Stimulated activated naive CD8-positive, alpha-beta T cell treated with anti-CD3 and anti-CD28 coated beads, Interleukin-15, amount 100 ng/mL, for 72 hours (primary cell): ENCODE results near the gene ZBTB20.

ENCODE experiments used
- ATAC-seq: fragments of 150-1000 bp; cut with Tn5 transposase; 2 replicates; pipeline ENCODE4 v1.10.0; 2021; ENCODE audit warnings: mild to moderate bottlenecking, moderate library complexity
- DNase-seq, 2 donors: peaks; one replicate each; pipeline ENCODE4 v3.0.0; 2021 to 2022
- H3K27ac Mint-ChIP-seq, 2 donors: one replicate each; pipeline ENCODE4 v1.8.0; 2022; ENCODE audit warnings: mild to moderate bottlenecking in 2 of 2, mixed read lengths in 2 of 2, moderate library complexity in 2 of 2
- H3K27me3 Mint-ChIP-seq: one replicate; pipeline ENCODE4 v1.8.0; 2022; ENCODE audit warnings: mixed read lengths
- H3K4me1 Mint-ChIP-seq: one replicate; pipeline ENCODE4 v1.8.0; 2022; ENCODE audit warnings: mild to moderate bottlenecking, mixed read lengths
- H3K4me3 Mint-ChIP-seq, 2 donors: one replicate each; pipeline ENCODE4 v1.8.0; 2022; ENCODE audit warnings: mild to moderate bottlenecking in 2 of 2, mixed read lengths in 2 of 2, moderate library complexity in 1 of 2
- H3K9me3 Mint-ChIP-seq, 2 donors: one replicate each; pipeline ENCODE4 v1.8.0; 2022; ENCODE audit warnings: mixed read lengths in 2 of 2

The ZBTB20 gene

DNA sequence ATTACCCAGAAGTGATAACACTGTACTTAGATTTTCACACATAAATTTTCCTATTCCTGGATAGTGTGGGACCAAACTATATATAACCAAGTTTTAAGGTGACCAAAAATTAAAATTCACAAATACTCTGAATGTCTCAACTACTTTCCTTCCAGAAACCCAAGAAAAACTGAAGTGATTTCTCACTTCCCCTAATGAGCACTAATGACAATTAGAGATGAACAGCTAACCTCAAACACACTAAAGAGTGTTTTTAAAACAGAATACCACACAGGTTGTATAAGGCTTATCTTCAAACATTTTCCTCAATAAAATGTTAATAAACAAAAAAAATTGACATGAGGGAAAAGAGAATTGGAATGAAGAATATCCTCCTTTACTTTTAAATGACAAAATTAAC, 188.2 kb downstream of the ZBTB20 start:
- DNase-seq (no peak), ATAC-seq (no peak)
- H3K27me3 Mint-ChIP-seq = no peaks in the 10 kb centered on the region
- H3K9me3 Mint-ChIP-seq = peaks cover 7 to 17% of the 10 kb centered on the region in 2 donors
- H3K4me1 Mint-ChIP-seq = no peaks in the 10 kb centered on the region
- H3K27ac Mint-ChIP-seq = no peak overlapping the region
- H3K4me3 Mint-ChIP-seq = no peak overlapping the region

DNA sequence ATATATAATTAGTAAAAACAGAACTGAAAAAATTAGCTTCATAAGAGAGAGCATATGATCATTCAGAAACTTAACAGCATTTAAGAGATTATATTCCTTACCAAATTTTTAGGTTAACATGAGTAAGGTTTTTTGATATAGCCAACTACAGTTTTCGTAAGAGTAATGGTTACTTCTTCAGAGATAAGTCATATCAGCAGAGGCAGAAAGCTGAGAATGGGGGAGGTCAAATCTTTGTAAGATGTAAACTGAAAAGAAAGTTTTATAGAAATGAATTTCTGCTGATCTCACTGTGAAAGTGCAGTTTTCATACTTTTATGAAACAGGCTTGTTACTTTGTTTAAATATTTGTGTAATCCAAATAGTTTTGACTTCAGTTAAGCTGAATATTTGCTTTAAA, 193.3 kb downstream of the ZBTB20 start:
- DNase-seq = no peak
- ATAC-seq = no peak
- Mint-ChIP-seq H3K9me3 (peaks cover 20 to 29% of the 10 kb centered on the region in 2 donors), H3K4me3 (no peak overlapping the region), H3K27ac (no peak overlapping the region), H3K27me3 (no peaks in the 10 kb centered on the region), H3K4me1 (no peaks in the 10 kb centered on the region)

DNA sequence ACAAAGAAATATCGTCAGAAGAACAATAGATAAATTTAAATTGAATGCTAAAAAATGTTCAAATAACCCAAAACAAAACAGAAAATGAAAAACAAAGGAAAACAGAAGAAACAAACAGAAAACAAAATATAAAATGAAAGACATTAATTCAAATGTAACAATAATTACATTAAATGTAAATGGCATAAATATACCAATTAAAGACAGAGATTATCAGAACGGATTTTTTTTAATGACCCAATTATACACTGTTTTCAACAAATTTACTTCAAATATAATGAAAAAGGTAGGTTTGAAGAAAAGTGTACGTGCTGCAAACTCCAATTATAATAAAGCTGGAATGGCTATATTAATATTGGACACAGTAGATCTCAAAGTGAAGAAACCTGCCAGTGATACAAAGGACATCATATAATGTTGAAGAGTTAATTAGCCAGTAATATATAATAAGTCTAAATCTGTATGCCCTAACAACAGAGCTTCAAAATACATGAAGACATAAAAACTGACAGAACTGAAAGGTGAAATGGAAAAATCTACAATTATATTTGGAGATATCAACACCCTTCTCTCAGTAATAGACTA, 193.8 kb downstream of the ZBTB20 start:
- no peak overlapping the region for H3K27ac Mint-ChIP-seq
- H3K27me3 Mint-ChIP-seq = no peaks in the 10 kb centered on the region
- H3K4me1 Mint-ChIP-seq = no peaks in the 10 kb centered on the region
- ATAC-seq (no peak), DNase-seq (no peak)
- peaks cover 20 to 29% of the 10 kb centered on the region in 2 donors for H3K9me3 Mint-ChIP-seq
- no peak overlapping the region for H3K4me3 Mint-ChIP-seq

DNA sequence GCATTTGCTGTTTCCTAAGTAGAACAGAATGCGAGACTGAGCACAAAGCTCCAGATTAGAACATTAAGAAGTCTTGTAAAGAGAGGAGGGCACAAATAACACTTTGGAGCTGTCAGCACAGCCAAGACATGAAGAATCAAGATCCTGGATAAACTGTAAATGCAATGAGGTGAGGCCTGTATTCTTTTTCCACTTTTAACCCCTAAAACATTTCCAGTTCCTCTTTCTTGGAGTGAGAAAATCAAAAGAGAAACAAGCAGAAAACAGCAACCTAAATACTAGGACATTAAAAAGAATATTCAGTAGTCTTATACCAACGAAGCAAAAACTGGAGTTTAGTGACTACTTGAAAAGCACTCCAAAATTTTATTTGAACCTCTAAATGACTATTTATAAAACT, 204.3 kb downstream of the ZBTB20 start:
- Mint-ChIP-seq H3K27me3 (no peaks in the 10 kb centered on the region), H3K27ac (no peak overlapping the region), H3K4me1 (peaks cover 5% of the 10 kb centered on the region), H3K4me3 (no peak overlapping the region), H3K9me3 (peaks cover 5 to 8% of the 10 kb centered on the region in 2 donors)
- DNase-seq (no peak), ATAC-seq (no peak)

DNA sequence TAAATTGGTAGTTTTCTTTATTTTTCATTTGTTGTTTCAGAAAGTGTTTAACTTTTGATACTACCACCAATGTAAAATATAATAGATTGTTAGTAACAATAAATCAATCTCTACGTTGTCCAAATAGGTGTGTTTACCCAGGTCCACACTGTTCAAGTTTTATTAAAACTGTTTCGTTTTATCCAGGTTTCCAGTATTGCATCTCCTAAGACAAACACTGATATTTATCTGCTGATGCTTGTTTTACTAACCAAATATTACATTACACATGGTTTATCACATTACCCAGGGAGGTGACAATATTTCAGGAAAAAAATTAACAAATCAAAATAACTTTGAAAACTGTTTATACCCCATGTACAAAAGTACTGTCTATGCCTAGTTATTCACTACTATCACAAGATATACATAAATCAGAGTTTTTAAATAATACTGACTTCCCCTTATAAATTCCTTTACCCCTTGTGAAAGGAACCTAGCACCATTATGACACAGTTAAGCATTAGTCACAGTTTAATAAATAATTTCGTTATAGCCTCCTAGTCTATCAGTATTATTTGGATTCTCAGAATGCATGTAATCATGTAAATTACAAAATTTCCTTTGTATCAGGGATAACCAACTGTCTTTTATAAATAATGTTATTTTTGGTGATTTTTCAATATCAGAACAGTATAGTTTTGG, 205.3 kb downstream of the ZBTB20 start:
- Mint-ChIP-seq H3K4me1 (peaks cover 5% of the 10 kb centered on the region), H3K27me3 (no peaks in the 10 kb centered on the region), H3K4me3 (no peak overlapping the region), H3K9me3 (peaks cover 5% of the 10 kb centered on the region in 2 donors), H3K27ac (no peak overlapping the region)
- no peak for ATAC-seq
- no peak for DNase-seq

DNA sequence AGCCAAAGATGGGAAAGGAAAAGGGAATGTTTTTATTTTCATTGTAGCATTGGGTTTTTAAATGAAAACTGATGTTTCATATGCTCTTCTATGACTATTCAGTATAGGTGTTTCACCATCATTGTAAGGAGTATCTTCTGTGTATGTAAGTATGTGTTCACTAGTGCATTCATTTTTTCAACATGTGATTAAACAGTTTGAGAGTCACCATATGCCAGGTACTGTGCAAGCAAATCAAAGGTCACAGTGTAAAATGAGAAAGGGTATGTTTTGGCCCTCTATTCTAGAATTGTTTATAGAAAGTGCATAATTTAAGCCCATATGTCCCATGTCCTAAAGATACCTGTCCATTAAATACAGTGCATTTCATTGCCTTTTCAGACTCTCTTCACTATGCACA, 207.2 kb downstream of the ZBTB20 start:
- ATAC-seq (no peak), DNase-seq (no peak)
- Mint-ChIP-seq H3K4me3 (no peak overlapping the region), H3K4me1 (peaks cover 5% of the 10 kb centered on the region), H3K27ac (no peak overlapping the region), H3K9me3 (peaks cover 0 to 5% of the 10 kb centered on the region in 2 donors), H3K27me3 (no peaks in the 10 kb centered on the region)

DNA sequence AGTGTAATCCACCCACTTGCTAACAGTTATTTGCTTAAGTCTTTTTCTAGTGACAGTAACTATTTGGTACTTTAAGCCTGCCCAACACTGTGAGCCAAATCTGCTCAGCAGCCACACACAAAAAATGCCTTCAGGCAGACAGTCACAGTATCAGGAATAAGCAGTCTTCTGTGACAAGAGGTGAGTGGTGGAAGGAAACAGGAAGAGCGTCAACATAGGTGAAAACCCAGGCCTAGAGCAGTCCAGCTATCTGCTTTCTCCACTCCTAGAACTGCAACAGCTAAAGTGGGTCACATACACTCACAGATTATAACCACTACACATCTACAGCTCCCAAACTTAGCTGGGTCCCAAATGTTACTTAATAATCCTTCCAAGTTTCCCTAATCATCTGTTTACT, 213.7 kb downstream of the ZBTB20 start:
- no peak overlapping the region for H3K4me3 Mint-ChIP-seq
- H3K9me3 Mint-ChIP-seq = peaks cover 6 to 7% of the 10 kb centered on the region in 2 donors
- no peaks in the 10 kb centered on the region for H3K27me3 Mint-ChIP-seq
- ATAC-seq (no peak), DNase-seq (no peak)
- no peak overlapping the region for H3K27ac Mint-ChIP-seq
- H3K4me1 Mint-ChIP-seq = no peaks in the 10 kb centered on the region

DNA sequence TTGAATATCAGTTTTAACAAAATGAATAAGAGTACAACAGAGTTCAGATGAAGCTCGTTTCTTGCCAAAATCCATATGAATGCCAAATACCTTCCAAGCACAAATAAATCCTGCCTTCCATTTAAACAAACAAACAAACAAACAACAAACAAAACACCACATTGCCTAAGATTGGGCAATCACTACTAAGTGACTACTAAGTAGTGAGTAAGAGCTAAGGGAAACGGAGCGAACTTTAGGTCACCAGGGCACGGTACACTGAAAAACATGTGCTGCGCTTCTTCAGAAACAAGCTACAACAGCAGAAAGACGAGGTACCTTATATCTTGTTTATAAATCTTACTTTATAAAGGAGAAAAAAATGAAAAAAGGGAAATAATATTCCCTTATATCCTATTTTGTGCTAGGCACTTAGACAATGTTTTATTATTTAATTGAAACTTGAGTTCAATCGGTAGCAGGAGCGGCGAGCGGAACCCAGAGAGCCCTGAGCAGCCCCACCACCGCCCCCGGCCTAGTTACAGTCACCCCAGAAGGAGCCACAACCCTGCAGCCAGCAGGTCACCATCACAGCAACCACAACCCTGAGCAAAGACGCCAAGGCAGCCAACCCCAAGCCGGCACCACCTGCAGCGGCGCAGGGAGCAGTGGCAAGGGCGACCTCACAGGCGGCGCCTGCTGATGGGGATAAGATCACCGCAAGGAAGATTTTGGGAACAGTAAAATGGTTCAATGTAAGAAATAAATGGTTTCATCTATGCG, 216.9 kb downstream of the ZBTB20 start:
- peaks cover 14 to 15% of the 10 kb centered on the region in 2 donors for H3K9me3 Mint-ChIP-seq
- no peak for ATAC-seq
- no peaks in the 10 kb centered on the region for H3K27me3 Mint-ChIP-seq
- H3K4me1 Mint-ChIP-seq = no peaks in the 10 kb centered on the region
- no peak overlapping the region for H3K27ac Mint-ChIP-seq
- H3K4me3 Mint-ChIP-seq = no peak overlapping the region
- no peak for DNase-seq

DNA sequence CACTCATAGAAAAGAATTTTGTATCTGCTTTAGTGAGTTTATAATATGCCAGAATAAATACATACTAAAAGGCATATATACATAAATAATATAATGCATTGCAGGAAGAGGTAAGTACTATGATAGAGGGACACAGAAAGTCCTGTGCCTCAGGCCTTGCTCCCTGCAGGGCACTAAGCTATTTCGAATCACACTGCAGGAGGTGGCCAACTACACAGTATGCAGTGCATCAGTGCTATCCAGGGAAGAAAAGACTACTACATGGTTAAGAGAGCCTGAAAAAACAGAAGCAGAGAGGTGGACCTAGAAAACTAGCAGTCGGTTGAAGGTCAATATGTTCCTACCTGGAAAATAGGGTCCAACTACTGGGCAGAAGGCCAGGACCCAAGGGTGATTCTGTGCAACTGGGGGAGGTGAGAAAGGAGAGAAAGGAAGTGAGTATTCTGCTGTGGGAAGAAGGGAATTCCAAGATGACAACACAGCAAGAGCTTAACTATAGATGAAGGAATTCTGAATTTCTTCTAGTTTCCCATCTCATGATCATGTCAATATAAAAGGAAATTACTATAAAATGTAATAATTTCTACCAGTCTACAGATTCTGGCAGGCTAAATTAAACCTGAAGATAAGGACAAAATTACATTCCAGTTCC, 218.0 kb downstream of the ZBTB20 start:
- peaks cover 14 to 15% of the 10 kb centered on the region in 2 donors for H3K9me3 Mint-ChIP-seq
- H3K4me1 Mint-ChIP-seq = no peaks in the 10 kb centered on the region

DNA sequence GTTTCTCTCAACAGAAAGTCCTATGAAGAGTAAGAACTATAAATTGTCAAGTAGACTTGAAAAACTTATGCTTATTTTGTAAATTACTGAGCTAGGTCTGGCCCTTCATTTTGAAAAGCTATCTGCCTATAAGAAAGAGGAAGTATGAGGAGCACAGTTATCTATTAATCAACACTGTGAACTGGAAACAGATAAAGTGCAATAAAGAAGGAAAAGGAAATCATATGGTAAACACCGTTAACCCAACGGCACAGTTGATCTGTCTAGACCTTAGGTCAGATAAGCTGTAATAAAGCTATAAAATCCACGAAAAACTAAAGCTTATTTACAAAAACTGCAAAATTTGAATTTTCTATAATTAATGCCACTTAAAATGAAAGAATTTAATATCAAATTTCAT, 242.5 kb downstream of the ZBTB20 start:
- Mint-ChIP-seq H3K4me3 (no peak overlapping the region), H3K27me3 (no peaks in the 10 kb centered on the region), H3K27ac (no peak overlapping the region), H3K9me3 (peaks cover 0 to 5% of the 10 kb centered on the region in 2 donors), H3K4me1 (peaks cover 17% of the 10 kb centered on the region)
- ATAC-seq (no peak), DNase-seq (no peak)

More for the DNA sequence above, 218.0 kb downstream of the ZBTB20 start:
- ATAC-seq = no peak
- no peak for DNase-seq
- Mint-ChIP-seq H3K4me3 (no peak overlapping the region), H3K27me3 (no peaks in the 10 kb centered on the region), H3K27ac (no peak overlapping the region)

DNA sequence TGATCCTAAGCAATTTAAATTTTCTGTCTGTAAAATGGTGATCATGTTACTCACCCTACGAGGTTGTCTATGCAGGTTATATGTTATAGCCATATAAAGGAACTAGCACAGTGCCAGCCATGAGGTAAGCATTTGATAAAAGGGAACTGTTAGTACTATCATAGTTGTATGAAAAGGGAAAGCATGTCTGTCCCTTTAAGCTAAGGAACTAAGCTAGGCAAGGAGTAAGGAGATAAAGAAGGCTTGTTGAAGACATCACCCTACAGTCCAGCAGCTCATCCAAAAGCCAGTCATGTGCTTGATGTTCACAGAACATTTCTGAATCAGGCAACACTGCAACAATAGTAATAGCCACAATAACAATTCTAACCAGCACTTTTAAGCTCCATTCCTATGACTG, 243.9 kb downstream of the ZBTB20 start:
- Mint-ChIP-seq H3K27me3 (no peaks in the 10 kb centered on the region), H3K9me3 (peaks cover 0 to 5% of the 10 kb centered on the region in 2 donors), H3K4me3 (no peak overlapping the region), H3K4me1 (peaks cover 17% of the 10 kb centered on the region), H3K27ac (no peak overlapping the region)
- ATAC-seq = no peak
- DNase-seq = no peak

DNA sequence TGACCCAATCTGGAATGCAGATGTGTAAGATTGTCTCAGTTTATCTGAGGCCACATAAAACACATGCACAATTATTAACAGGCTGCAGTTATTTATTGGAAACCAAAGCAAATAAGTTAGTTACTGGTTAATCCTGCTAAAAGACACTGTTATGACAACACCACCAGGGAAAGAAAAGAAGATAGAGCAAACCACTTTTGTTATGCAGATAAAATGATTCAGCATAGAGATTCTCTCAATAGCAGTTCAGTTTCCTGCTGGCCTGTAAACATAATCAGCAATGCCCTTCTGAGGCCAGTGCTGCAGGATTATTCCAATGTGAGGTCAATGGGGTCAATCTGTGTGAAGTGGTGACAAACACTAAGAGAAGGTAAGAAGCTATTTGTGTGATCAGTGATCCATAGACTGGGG, 244.4 kb downstream of the ZBTB20 start:
- H3K4me1 Mint-ChIP-seq = peaks cover 17% of the 10 kb centered on the region
- DNase-seq (no peak), ATAC-seq (no peak)
- H3K27me3 Mint-ChIP-seq = no peaks in the 10 kb centered on the region
- H3K27ac Mint-ChIP-seq = no peak overlapping the region
- H3K4me3 Mint-ChIP-seq = no peak overlapping the region
- peaks cover 0 to 3% of the 10 kb centered on the region in 2 donors for H3K9me3 Mint-ChIP-seq

DNA sequence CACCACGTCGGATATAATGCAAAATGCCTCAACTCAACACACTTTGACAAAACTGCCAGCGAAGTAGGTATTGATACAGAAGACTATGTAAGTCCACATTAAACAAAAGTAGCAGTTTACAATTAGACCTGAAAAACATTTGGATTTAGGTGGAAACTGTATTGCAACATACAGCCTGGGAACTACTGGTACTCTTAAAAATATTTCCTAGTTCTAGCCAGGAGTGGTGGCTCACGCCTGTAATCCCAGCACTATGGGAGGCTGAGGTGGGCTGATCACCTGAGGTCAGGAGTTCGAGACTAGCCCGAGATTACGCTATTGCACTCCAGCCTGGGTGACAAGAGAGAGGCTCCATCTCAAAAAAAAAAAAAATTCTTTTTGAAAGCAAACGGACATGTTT, 246.2 kb downstream of the ZBTB20 start:
- Mint-ChIP-seq H3K4me1 (peaks cover 13% of the 10 kb centered on the region), H3K27me3 (no peaks in the 10 kb centered on the region), H3K9me3 (no peaks in the 10 kb centered on the region), H3K4me3 (peak overlapping the region; percentile 21 to 39), H3K27ac (no peak overlapping the region)
- DNase-seq (no peak), ATAC-seq (no peak)

DNA sequence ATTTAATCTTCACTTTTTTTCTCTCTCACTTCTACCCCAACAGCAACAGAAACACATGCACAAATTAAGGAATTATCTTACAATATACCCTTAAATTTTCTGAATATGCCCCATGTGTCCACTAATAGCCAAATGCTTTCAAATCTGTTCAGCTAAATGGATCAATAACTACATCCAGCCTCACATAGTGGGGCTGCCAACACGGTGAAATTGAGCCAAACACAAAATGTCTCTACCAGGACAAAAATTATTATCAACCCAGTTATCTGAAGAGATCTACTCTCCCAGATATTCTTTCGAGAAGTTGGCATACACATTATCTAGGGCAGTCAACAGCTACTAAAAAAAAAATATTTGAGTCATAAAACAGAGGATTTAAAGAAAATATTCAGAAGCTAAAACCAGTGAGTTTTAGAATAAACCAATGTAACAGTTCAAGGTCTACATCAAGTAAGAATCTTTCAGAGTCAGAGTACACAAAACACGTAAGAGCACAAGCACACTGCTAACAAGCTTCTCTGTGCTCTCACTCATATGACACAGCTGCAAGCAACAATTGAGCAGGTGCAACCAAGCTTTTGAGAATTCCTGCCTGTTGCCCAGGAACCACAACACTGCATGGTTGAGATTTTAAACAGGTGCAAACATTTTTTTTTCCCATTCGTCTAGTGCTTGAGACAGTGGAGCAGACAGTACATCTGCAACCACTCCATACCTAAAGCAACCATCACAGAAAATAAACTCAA, 247.7 kb downstream of the ZBTB20 start:
- ATAC-seq = no peak
- Mint-ChIP-seq H3K9me3 (no peaks in the 10 kb centered on the region), H3K27ac (no peak overlapping the region), H3K27me3 (no peaks in the 10 kb centered on the region), H3K4me1 (peaks cover 11% of the 10 kb centered on the region), H3K4me3 (no peak overlapping the region)
- no peak for DNase-seq

DNA sequence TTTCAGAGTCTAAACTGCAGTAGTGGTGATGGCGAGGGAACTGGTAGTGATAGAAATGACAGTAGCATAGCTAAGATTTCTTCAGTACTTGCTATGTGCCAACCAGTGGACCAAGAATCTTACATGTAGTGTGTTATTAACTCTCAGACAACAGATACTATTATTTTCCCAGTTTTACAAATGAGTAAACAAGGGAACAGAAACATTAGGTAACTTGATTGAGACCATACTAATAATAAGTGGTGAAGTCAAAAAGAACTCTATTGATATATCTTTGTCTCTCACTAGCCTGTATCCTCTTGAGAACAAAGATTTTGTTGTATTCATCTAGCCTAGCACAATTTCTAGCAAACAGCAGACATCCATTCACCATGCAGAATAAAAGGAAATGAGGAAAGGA, 250.1 kb downstream of the ZBTB20 start:
- Mint-ChIP-seq H3K4me1 (no peaks in the 10 kb centered on the region), H3K4me3 (no peak overlapping the region), H3K27ac (no peak overlapping the region), H3K27me3 (no peaks in the 10 kb centered on the region), H3K9me3 (no peaks in the 10 kb centered on the region)
- DNase-seq = no peak
- no peak for ATAC-seq
